Measurements from ENCODE around the gene SCEL.

Gene SCEL

GRCh38 chr13:77519808-77520207 is 15.7 kb upstream of the SCEL start:
- no peak for TF ChIP-seq CTCF (IDR thresholded peaks at IDR 0.05; ENCODE audit: insufficient read depth, low read depth, low read length, missing control alignments)
- DNase-seq (ENCODE audit: low read depth): no peak
- no peak overlapping the region for H3K4me3 ChIP-seq (ENCODE audit: low read depth, low read length)

- TF ChIP-seq CTCF (IDR thresholded peaks at IDR 0.05; ENCODE audit: insufficient read depth, low read depth, low read length, missing control alignments): no peak
- no peak for DNase-seq (ENCODE audit: low read depth)
- no peak overlapping the region for H3K4me3 ChIP-seq (ENCODE audit: low read depth, low read length)
Observed at GRCh38 chr13:77521194-77521593, 14.3 kb upstream of the SCEL start.

GRCh38 chr13:77521595-77522367 is 13.7 kb upstream of the SCEL start:
- no peak for TF ChIP-seq CTCF (IDR thresholded peaks at IDR 0.05; ENCODE audit: insufficient read depth, low read depth, low read length, missing control alignments)
- no peak overlapping the region for H3K4me3 ChIP-seq (ENCODE audit: low read depth, low read length)
- no peak for DNase-seq (ENCODE audit: low read depth)

GRCh38 chr13:77522444-77522843 is 13.1 kb upstream of the SCEL start:
- no peak for TF ChIP-seq CTCF (IDR thresholded peaks at IDR 0.05; ENCODE audit: insufficient read depth, low read depth, low read length, missing control alignments)
- DNase-seq (ENCODE audit: low read depth): no peak

GRCh38 chr13:77523386-77523785 is 12.1 kb upstream of the SCEL start:
- DNase-seq (ENCODE audit: low read depth): no peak
- H3K4me3 ChIP-seq (ENCODE audit: low read depth, low read length): no peak overlapping the region
- TF ChIP-seq CTCF (IDR thresholded peaks at IDR 0.05; ENCODE audit: insufficient read depth, low read depth, low read length, missing control alignments): no peak

More at GRCh38 chr13:77522444-77522843, 13.1 kb upstream of the SCEL start:
- H3K4me3 ChIP-seq (ENCODE audit: low read depth, low read length): no peak overlapping the region

GRCh38 chr13:77523834-77524728 is 11.4 kb upstream of the SCEL start:
- peak; percentile 44 for DNase-seq (ENCODE audit: low read depth)
- TF ChIP-seq CTCF (IDR thresholded peaks at IDR 0.05; ENCODE audit: insufficient read depth, low read depth, low read length, missing control alignments): no peak
- no peak overlapping the region for H3K4me3 ChIP-seq (ENCODE audit: low read depth, low read length)

Measured in GM12865 (cell line).